ENCODE results near the gene FSTL5.

DNA sequence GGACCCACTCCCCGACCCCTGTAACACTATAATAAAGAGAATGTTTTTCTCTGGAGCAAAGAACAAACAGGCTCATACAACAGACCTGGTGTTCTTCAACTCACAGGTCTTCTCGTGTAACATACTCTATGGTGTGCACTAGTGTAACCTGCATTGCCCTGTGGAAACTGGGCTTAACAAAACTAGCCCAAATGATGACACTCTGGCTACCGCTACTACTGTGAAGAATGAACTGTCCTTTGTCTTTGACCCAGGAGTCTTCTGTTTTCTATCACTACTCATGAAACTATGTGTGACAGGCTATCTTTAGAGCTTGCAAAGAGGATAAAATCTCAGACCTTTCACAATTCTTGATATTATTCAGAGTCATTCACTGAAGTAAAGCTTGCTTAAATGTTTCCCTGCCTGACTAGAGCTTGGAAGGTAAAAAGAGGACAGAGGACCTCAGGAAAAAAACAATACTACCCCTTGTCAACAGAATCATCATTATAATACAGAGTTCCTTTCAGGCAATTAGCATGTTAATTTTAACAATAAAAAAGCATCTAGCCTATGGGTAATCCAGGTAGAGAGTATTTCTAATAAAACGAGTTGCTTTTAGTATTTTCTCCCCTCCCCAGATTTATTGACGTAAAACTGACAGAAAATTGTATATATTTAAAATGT lies 59.2 kb downstream of the FSTL5 start:
- TF ChIP-seq SP1 (IDR thresholded peaks at IDR 0.05; ENCODE audit: low read depth): no peak
- TF ChIP-seq, protein P1, sequence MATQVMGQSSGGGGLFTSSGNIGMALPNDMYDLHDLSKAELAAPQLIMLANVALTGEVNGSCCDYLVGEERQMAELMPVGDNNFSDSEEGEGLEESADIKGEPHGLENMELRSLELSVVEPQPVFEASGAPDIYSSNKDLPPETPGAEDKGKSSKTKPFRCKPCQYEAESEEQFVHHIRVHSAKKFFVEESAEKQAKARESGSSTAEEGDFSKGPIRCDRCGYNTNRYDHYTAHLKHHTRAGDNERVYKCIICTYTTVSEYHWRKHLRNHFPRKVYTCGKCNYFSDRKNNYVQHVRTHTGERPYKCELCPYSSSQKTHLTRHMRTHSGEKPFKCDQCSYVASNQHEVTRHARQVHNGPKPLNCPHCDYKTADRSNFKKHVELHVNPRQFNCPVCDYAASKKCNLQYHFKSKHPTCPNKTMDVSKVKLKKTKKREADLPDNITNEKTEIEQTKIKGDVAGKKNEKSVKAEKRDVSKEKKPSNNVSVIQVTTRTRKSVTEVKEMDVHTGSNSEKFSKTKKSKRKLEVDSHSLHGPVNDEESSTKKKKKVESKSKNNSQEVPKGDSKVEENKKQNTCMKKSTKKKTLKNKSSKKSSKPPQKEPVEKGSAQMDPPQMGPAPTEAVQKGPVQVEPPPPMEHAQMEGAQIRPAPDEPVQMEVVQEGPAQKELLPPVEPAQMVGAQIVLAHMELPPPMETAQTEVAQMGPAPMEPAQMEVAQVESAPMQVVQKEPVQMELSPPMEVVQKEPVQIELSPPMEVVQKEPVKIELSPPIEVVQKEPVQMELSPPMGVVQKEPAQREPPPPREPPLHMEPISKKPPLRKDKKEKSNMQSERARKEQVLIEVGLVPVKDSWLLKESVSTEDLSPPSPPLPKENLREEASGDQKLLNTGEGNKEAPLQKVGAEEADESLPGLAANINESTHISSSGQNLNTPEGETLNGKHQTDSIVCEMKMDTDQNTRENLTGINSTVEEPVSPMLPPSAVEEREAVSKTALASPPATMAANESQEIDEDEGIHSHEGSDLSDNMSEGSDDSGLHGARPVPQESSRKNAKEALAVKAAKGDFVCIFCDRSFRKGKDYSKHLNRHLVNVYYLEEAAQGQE (IDR thresholded peaks at IDR 0.05; ENCODE audit: low read depth): no peak
- TF ChIP-seq, protein P2, sequence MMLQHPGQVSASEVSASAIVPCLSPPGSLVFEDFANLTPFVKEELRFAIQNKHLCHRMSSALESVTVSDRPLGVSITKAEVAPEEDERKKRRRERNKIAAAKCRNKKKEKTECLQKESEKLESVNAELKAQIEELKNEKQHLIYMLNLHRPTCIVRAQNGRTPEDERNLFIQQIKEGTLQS (IDR thresholded peaks at IDR 0.05): no peak
- TF ChIP-seq POLR2AphosphoS5 (IDR thresholded peaks at IDR 0.05; ENCODE audit: low read depth, low read length): no peak
- TF ChIP-seq, protein P3, sequence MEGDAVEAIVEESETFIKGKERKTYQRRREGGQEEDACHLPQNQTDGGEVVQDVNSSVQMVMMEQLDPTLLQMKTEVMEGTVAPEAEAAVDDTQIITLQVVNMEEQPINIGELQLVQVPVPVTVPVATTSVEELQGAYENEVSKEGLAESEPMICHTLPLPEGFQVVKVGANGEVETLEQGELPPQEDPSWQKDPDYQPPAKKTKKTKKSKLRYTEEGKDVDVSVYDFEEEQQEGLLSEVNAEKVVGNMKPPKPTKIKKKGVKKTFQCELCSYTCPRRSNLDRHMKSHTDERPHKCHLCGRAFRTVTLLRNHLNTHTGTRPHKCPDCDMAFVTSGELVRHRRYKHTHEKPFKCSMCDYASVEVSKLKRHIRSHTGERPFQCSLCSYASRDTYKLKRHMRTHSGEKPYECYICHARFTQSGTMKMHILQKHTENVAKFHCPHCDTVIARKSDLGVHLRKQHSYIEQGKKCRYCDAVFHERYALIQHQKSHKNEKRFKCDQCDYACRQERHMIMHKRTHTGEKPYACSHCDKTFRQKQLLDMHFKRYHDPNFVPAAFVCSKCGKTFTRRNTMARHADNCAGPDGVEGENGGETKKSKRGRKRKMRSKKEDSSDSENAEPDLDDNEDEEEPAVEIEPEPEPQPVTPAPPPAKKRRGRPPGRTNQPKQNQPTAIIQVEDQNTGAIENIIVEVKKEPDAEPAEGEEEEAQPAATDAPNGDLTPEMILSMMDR (IDR thresholded peaks at IDR 0.05 in 2 of 3, conservative IDR thresholded peaks at IDR 0.05 in 1 of 3; ENCODE audit: borderline replicate concordance in 1 of 3, insufficient read depth in 1 of 3, low read depth in 2 of 3, low read length in 2 of 3): no peak
- TF ChIP-seq EZH2phosphoT487 (IDR thresholded peaks at IDR 0.05; ENCODE audit: borderline replicate concordance): no peak
- no peak for TF ChIP-seq POLR2A (IDR thresholded peaks at IDR 0.05; ENCODE audit: borderline replicate concordance, extremely low read depth, insufficient read depth, insufficient read length)
